Measurements from ENCODE around the gene MAP6. TPM values are rescaled to one million over a fixed set of nuclear protein-coding genes. Genes with fewer than 3 reads are reported as not detected.

MAP6 gene
- total and polyA plus RNA-seq, 9 of the 15 experiments (the other 6 are each of a cell fraction or from before 2014, with no cell fraction given): not detected

GRCh38 chr11:75588051-75588481 is 80.8 kb downstream of the MAP6 start (continued):
- no peak for TF ChIP-seq TAF1 (IDR thresholded peaks at IDR 0.05; ENCODE audit: control insufficient read depth, extremely low read depth, insufficient read depth, low read length, severe bottlenecking)

GRCh38 chr11:75586395-75586794 is 82.4 kb downstream of the MAP6 start:
- CTCF ChIA-PET (ENCODE audit: low intra/inter-chr PET ratio): no interaction called here
- in situ Hi-C loops (cut with MboI) (no loop called here), intact Hi-C loops (cut with micrococcal nuclease) (no loop called here)
- Histone ChIP-seq H4K20me1 (replicated peaks; ENCODE audit: control insufficient read depth, insufficient read depth, low read length) (no peaks in the 10 kb centered on the region), H3K9ac (ENCODE audit: insufficient read depth in 1 of 2, low read depth in 2 of 2, low read length in 2 of 2) (no peak overlapping the region), H3K9me1 (ENCODE audit: control insufficient read depth, insufficient read depth, low read length) (no peaks in the 10 kb centered on the region), H3K27me3 (ENCODE audit: control insufficient read depth in 2 of 2, insufficient read depth in 2 of 2, low read length in 2 of 2) (no peaks in the 10 kb centered on the region), H3K4me3 (no peak overlapping the region), H2AFZ (ENCODE audit: low read depth, low read length) (no peak overlapping the region), H3K9me3 (replicated peaks; ENCODE audit: control insufficient read depth, insufficient read depth, low read depth, low read length) (no peaks in the 10 kb centered on the region), H3K4me1 (replicated peaks in 1 of 2; ENCODE audit: control insufficient read depth in 2 of 2, insufficient read depth in 2 of 2, low read length in 2 of 2) (peaks cover 43 to 60% of the 10 kb centered on the region in 2 experiments; a peak in 4 of 5 replicates), H3K27ac (ENCODE audit: extremely low read depth, low read depth, low read length) (no peak overlapping the region), H3K4me2 (ENCODE audit: insufficient read depth, low read length) (no peak overlapping the region), H3K36me3 (ENCODE audit: control insufficient read depth, insufficient read depth, low read length) (no peaks in the 10 kb centered on the region), H3K79me2 (ENCODE audit: control insufficient read depth, insufficient read depth, low read length) (no peaks in the 10 kb centered on the region)
- POLR2A ChIA-PET: interaction anchor here (1.0 to 3.2 kb wide), 4 partner anchors 12 to 26 kb away, joined by 3 to 13 read pairs (median 4); no protein-coding TSS in a partner anchor
- 73% methylated on average over 3 of the region's 3 CpGs for WGBS (ENCODE audit: insufficient coverage, low coverage, missing lambda C conversion rate)
- no peak for ATAC-seq
- no TSS peak for BruUV-seq (replicated peaks)
- FAIRE-seq: no peak
- TF ChIP-seq RERE (CRISPR knock-in tag; IDR thresholded peaks at IDR 0.05; ENCODE audit: borderline replicate concordance) (no peak), PRPF4 (IDR thresholded peaks at IDR 0.05; ENCODE audit: insufficient read depth, low read depth, low read length, poor library complexity, severe bottlenecking) (no peak)
- TF ChIP-seq, protein P1, sequence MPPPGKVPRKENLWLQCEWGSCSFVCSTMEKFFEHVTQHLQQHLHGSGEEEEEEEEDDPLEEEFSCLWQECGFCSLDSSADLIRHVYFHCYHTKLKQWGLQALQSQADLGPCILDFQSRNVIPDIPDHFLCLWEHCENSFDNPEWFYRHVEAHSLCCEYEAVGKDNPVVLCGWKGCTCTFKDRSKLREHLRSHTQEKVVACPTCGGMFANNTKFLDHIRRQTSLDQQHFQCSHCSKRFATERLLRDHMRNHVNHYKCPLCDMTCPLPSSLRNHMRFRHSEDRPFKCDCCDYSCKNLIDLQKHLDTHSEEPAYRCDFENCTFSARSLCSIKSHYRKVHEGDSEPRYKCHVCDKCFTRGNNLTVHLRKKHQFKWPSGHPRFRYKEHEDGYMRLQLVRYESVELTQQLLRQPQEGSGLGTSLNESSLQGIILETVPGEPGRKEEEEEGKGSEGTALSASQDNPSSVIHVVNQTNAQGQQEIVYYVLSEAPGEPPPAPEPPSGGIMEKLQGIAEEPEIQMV (tag; conservative IDR thresholded peaks at IDR 0.05; ENCODE audit: low read depth): no peak
- DNase-seq (ENCODE audit: extremely low read depth in 1 of 4, low spot score in 3 of 4): no peak

Measured in K562 (cell line).